ENCODE measurements around the gene RABGAP1L.

DNA sequence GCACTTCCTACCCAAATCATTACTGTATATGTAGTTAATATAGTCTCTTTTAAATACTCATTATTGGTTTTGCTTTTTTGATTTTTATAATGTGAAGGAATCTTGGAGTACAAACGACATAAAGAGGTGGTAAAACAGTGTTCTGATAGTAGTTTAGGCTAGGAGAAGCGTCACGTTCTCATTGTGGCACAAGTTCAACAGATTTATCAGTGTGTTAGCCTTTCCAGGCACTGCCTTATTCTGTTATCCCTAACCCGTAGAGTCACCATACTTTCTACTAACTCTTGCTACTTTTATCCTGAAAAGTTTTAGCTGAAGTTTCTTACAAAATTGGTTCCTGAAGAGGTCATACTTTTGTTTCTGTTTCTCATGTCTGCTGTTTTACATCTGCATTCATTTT, 665.8 kb downstream of the RABGAP1L start:
- TF ChIP-seq, protein P1, sequence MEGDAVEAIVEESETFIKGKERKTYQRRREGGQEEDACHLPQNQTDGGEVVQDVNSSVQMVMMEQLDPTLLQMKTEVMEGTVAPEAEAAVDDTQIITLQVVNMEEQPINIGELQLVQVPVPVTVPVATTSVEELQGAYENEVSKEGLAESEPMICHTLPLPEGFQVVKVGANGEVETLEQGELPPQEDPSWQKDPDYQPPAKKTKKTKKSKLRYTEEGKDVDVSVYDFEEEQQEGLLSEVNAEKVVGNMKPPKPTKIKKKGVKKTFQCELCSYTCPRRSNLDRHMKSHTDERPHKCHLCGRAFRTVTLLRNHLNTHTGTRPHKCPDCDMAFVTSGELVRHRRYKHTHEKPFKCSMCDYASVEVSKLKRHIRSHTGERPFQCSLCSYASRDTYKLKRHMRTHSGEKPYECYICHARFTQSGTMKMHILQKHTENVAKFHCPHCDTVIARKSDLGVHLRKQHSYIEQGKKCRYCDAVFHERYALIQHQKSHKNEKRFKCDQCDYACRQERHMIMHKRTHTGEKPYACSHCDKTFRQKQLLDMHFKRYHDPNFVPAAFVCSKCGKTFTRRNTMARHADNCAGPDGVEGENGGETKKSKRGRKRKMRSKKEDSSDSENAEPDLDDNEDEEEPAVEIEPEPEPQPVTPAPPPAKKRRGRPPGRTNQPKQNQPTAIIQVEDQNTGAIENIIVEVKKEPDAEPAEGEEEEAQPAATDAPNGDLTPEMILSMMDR (IDR thresholded peaks at IDR 0.05): no peak
- TF ChIP-seq POLR2A (IDR thresholded peaks at IDR 0.05): no peak

All from body of pancreas (tissue), 4 donors.